B cell (primary cell): ENCODE data around the gene CFAP97D2. TPM values are rescaled to one million over a fixed set of nuclear protein-coding genes. Genes with fewer than 3 reads are reported as not detected.

Experiments
- ATAC-seq: fragments of 200-7000 bp; cut with Tn5 transposase; one replicate; pipeline ENCODE4 v1.10.0; 2021; ENCODE audit warnings: low read depth, mild to moderate bottlenecking, moderate number of reproducible peaks, moderate library complexity
- CTCF ChIA-PET: fragments of 350-600 bp; sonication (Branson Sonifier 250); formaldehyde crosslinking; loops from one replicate; lab custom pipeline; 2021; ENCODE audit warnings: antibody characterized with exemption, inconsistent platforms; lab: Charles Lee
- POLR2A ChIA-PET: fragments of 350-600 bp; sonication (Branson Sonifier 250); formaldehyde crosslinking; loops from one replicate; lab custom pipeline; 2021; ENCODE audit warnings: antibody characterized with exemption; lab: Charles Lee
- DNase-seq: peaks from one replicate; pipeline ENCODE4 v3.0.0; 2013
- H2AFZ ChIP-seq: 2 replicates; pipeline ENCODE4 v1.6.1; 2012; ENCODE audit warnings: mild to moderate bottlenecking, low read depth, low read length; ENCODE audit not compliant: insufficient read depth, poor library complexity, severe bottlenecking
- H3K27ac ChIP-seq, 2 donors: 1 replicate in 1 of 2; 2 replicates in 1 of 2; pipeline ENCODE4 v1.5.1; 2012 to 2013; ENCODE audit warnings: low read length in 2 of 2, mild to moderate bottlenecking in 2 of 2, moderate library complexity in 1 of 2
- H3K27me3 ChIP-seq, 4 experiments: fragments of 200-600 bp in 1 of 4; sonication (generic) in 1 of 4; replicated peaks in 1 of 4; 1 replicate in 2 of 4; 2 replicates in 2 of 4; pipeline versions ENCODE4 v1.6.1 to v1.7.0; 2013 to 2016; ENCODE audit warnings: low read length in 3 of 4, mild to moderate bottlenecking in 2 of 4, mixed read lengths in 1 of 4, moderate library complexity in 1 of 4; ENCODE audit not compliant: insufficient read depth in 4 of 4, control insufficient read depth in 3 of 4; ENCODE audit errors: control extremely low read depth in 1 of 4
- H3K36me3 ChIP-seq, 2 experiments: replicated peaks in 1 of 2; 1 replicate in 1 of 2; 2 replicates in 1 of 2; pipeline versions ENCODE4 v1.6.1 to v1.7.1; 2013; ENCODE audit warnings: low read length in 1 of 2; ENCODE audit not compliant: insufficient read depth in 2 of 2, control insufficient read depth in 1 of 2; ENCODE audit errors: control extremely low read depth in 1 of 2, extremely low read depth in 1 of 2
- H3K4me1 ChIP-seq, 2 donors: fragments of 200-600 bp in 1 of 2; sonication (generic) in 1 of 2; 1 replicate in 1 of 2; 2 replicates in 1 of 2; pipeline versions ENCODE4 v1.5.1 to v1.6.1; 2013 to 2017; ENCODE audit warnings: low read length in 2 of 2; ENCODE audit not compliant: control insufficient read depth in 2 of 2, insufficient read depth in 2 of 2
- H3K4me2 ChIP-seq: replicated peaks from 2 replicates; pipeline ENCODE3; 2012; ENCODE audit warnings: mild to moderate bottlenecking, low read depth, low read length; ENCODE audit not compliant: poor library complexity, severe bottlenecking
- H3K4me3 ChIP-seq, 5 experiments: fragments of 200-600 bp in 1 of 5; sonication (generic) in 1 of 5; 1 replicate in 3 of 5; 2 replicates in 2 of 5; pipeline versions ENCODE4 v1.5.1 to v1.7.0; 2011 to 2016; ENCODE audit warnings: low read length in 4 of 5, mild to moderate bottlenecking in 4 of 5, low read depth in 2 of 5, control low read depth in 1 of 5, moderate library complexity in 1 of 5; ENCODE audit not compliant: insufficient read depth in 1 of 5; ENCODE audit errors: control extremely low read depth in 1 of 5, extremely low read depth in 1 of 5
- H3K79me2 ChIP-seq: fragments of 200-600 bp; sonication (generic); one replicate; pipeline ENCODE4 v1.6.0; 2016; ENCODE audit warnings: low read length; ENCODE audit not compliant: control insufficient read depth, insufficient read depth
- H3K9ac ChIP-seq: fragments of 200-600 bp; sonication (generic); 2 replicates; pipeline ENCODE4 v1.6.1; 2017; ENCODE audit warnings: mild to moderate bottlenecking, low read length, moderate library complexity
- H3K9me3 ChIP-seq, 3 donors: one replicate each; pipeline versions ENCODE4 v1.6.1 to v1.7.1; 2013; ENCODE audit warnings: low read length in 2 of 3; ENCODE audit not compliant: control insufficient read depth in 2 of 3, insufficient read depth in 1 of 3; ENCODE audit errors: control extremely low read depth in 1 of 3
- H4K20me1 ChIP-seq: 2 replicates; pipeline ENCODE4 v1.6.0; 2012; ENCODE audit warnings: mild to moderate bottlenecking, low read length; ENCODE audit not compliant: insufficient read depth, control insufficient read depth, poor library complexity, severe bottlenecking
- H3K27ac Mint-ChIP-seq: one replicate; pipeline ENCODE4 v1.8.0; 2021; ENCODE audit warnings: mixed read lengths
- H3K27me3 Mint-ChIP-seq: one replicate; pipeline ENCODE4 v1.8.0; 2021; ENCODE audit warnings: mixed read lengths
- H3K4me1 Mint-ChIP-seq: one replicate; pipeline ENCODE4 v1.8.0; 2021; ENCODE audit warnings: mixed read lengths
- H3K4me3 Mint-ChIP-seq: one replicate; pipeline ENCODE4 v1.8.0; 2021; ENCODE audit warnings: mixed read lengths
- H3K9me3 Mint-ChIP-seq: one replicate; pipeline ENCODE4 v1.8.0; 2022; ENCODE audit warnings: mixed read lengths; ENCODE audit not compliant: insufficient read depth
- CTCF ChIP-seq: fragments of 200-600 bp; IDR thresholded peaks from one replicate; pipeline ENCODE4 v1.8.0; 2022; ENCODE audit warnings: antibody characterized with exemption, mild to moderate bottlenecking
- EZH2 ChIP-seq: IDR thresholded peaks from 2 replicates; pipeline ENCODE4 v1.6.1; 2012; ENCODE audit warnings: borderline replicate concordance, low read depth, mild to moderate bottlenecking, moderate library complexity, low read length; ENCODE audit not compliant: insufficient read depth, poor library complexity, severe bottlenecking
- WGBS: methylation state at CpG from one replicate; pipeline ENCODE4 v1.1.5; 2013; ENCODE audit warnings: missing lambda C conversion rate; ENCODE audit not compliant: insufficient coverage; 5-methylcytosine and 5-hydroxymethylcytosine counted together
- intact Hi-C: fragments of 100-400 bp; cut with micrococcal nuclease; formaldehyde crosslinking; loops from one replicate; pipeline ENCODE4 v1.10.0; 2022
- polyA plus RNA-seq: library from polyadenylated mRNA; depleted of rRNA; stranded (reverse); fragments of >200 nt; gene quantifications from 2 replicates; pipeline ENCODE4 v1.2.3, GENCODE V29; 2012
- total RNA-seq, 2 donors: library from RNA; stranded (reverse); fragments of 120-200 nt in 1 of 2; gene quantifications; 1 replicate in 1 of 2; 2 replicates in 1 of 2; pipeline versions ENCODE4 v1.2.3 to v1.2.4, GENCODE V29; 2013 to 2022

The CFAP97D2 gene
- total and polyA plus RNA-seq, 2 donors (not counting 1 experiment from before 2014, with no cell fraction given): 0.09 to 0.22 TPM

DNA sequence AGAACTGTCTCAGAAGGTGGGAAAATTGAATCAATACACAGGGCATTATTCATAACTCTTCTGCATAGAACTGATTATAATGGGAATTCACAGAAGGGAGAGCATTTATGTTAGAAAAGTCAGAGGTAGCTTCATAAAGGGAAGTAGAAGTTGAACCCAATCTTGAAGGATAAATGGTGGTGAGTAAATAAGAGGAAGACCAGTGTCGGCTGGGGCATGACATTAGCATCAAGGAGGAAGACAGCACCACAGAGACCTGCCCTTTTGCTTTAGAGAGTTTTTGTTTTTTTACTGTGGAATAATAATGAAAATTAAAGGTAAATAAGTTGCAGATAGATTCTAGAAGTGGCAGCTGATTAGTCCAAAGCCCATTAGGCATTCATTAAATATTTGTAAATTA, 77.5 kb downstream of the CFAP97D2 start:
- ChIA-PET POLR2A (interaction anchor here (0.6 kb wide), 1 partner anchor 57 kb away, joined by 3 read pairs; no protein-coding TSS in a partner anchor), CTCF (interaction anchor here (1.2 kb wide), 1 partner anchor 30 kb away, joined by 5 read pairs; no protein-coding TSS in a partner anchor)
- DNase-seq (peak; percentile 17), ATAC-seq (no peak)
- H3K27me3 Mint-ChIP-seq: no peaks in the 10 kb centered on the region
- WGBS: 0% methylated on average over 1 of the region's 1 CpG
- Histone ChIP-seq H3K9me3 (no peaks in the 10 kb centered on the region), H4K20me1 (no peaks in the 10 kb centered on the region), H3K36me3 (peaks cover 2 to 64% of the 10 kb centered on the region in 2 experiments), H2AFZ (no peak overlapping the region), H3K27me3 (no peaks in the 10 kb centered on the region), H3K79me2 (no peaks in the 10 kb centered on the region), H3K4me3 (no peak overlapping the region), H3K27ac (peak overlapping the region in 1 of 2 donors; percentile 38), H3K9ac (no peak overlapping the region), H3K4me2 (no peak overlapping the region), H3K4me1 (peaks cover 25 to 26% of the 10 kb centered on the region in 2 donors)
- no peaks in the 10 kb centered on the region for H3K9me3 Mint-ChIP-seq
- H3K27ac Mint-ChIP-seq: peak overlapping the region; percentile 34
- TF ChIP-seq EZH2: no peak
- TF ChIP-seq CTCF: no peak
- intact Hi-C loops: no loop called here
- H3K4me1 Mint-ChIP-seq: peaks cover 27% of the 10 kb centered on the region
- no peak overlapping the region for H3K4me3 Mint-ChIP-seq

DNA sequence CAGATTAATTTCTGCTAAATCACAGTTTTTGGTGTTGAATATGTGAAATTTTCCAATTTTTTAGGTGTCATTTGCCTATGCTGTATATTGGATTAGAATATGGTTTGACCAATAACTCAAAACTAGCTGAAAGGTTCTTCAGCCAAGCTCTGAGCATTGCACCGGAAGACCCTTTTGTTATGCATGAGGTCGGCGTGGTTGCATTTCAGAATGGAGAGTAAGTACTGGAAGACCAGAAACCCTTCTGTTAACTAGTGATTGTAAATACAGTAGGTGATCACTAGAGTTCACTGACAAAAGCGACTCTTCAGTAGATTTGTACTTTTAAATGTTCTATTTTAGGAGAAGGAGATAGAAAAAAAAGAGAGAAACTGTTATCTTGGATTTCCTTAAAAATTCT, 78.0 kb downstream of the CFAP97D2 start:
- no CpG with 5 or more reads among the region's 4 CpGs for WGBS
- H3K27me3 Mint-ChIP-seq: no peaks in the 10 kb centered on the region
- H3K9me3 Mint-ChIP-seq: no peaks in the 10 kb centered on the region
- ChIA-PET POLR2A (no interaction called here), CTCF (interaction anchor here (1.2 kb wide), 1 partner anchor 31 kb away, joined by 5 read pairs; no protein-coding TSS in a partner anchor)
- H3K27ac Mint-ChIP-seq: no peak overlapping the region
- no peak overlapping the region for H3K4me3 ChIP-seq
- H3K4me3 Mint-ChIP-seq: no peak overlapping the region
- no peaks in the 10 kb centered on the region for H3K9me3 ChIP-seq
- DNase-seq (no peak), ATAC-seq (no peak)
- no peaks in the 10 kb centered on the region for H4K20me1 ChIP-seq
- H3K9ac ChIP-seq: no peak overlapping the region
- no peaks in the 10 kb centered on the region for H3K79me2 ChIP-seq
- peaks cover 29 to 30% of the 10 kb centered on the region in 2 donors for H3K4me1 ChIP-seq
- peaks cover 30% of the 10 kb centered on the region for H3K4me1 Mint-ChIP-seq
- H2AFZ ChIP-seq: no peak overlapping the region
- H3K27ac ChIP-seq: peak overlapping the region in 1 of 2 donors; percentile 38
- H3K27me3 ChIP-seq: no peaks in the 10 kb centered on the region
- TF ChIP-seq CTCF: no peak
- TF ChIP-seq EZH2: no peak
- peaks cover 2 to 61% of the 10 kb centered on the region in 2 experiments for H3K36me3 ChIP-seq
- H3K4me2 ChIP-seq: no peak overlapping the region
- intact Hi-C loops: no loop called here
